Measurements from ENCODE around the gene CRYBG1. TPM values are rescaled to one million over a fixed set of nuclear protein-coding genes. Genes with fewer than 3 reads are reported as not detected.

Gene CRYBG1
- total and polyA plus RNA-seq, 2 donors (not counting 1 experiment from before 2014, with no cell fraction given) = 9.6 to 47.0 TPM

DNA sequence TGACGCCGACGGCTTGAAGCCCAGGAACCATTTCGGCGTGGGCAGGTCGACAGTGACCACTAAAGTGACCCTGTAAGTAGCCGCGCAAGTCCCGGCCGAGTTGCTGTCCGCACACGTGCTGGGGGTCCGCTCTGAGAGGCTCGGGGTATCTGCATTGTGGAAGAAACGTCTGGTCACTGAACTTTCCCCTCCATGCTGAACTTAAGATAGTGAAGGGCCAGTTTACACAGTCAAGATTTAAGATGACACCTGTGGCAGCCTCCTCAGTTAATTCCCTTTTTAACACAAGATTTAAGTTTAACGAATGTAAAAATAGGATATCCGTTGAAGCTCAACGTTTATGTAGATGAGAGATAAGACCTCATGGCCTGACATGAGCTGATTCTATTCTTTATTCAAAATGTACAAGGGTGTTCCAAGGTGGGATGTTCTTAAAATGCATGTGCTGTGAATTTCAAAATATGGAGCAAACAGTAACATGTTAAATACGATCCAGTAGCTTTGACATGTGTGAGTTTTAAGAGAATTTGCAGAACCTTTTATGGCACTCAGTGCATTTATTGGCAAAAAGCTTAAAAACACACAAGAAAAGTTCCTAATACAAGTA lies 152.6 kb downstream of the CRYBG1 start:
- Histone ChIP-seq H2AFZ (ENCODE audit: insufficient read depth, low read depth, low read length, poor library complexity, severe bottlenecking) (peak overlapping the region; percentile 96), H3K4me1 (ENCODE audit: control insufficient read depth in 2 of 2, insufficient read depth in 2 of 2, low read length in 2 of 2) (peaks cover 50% of the 10 kb centered on the region in 2 donors), H3K4me2 (replicated peaks; ENCODE audit: low read depth, low read length, poor library complexity, severe bottlenecking) (peak overlapping the region; percentile 96), H3K9ac (ENCODE audit: low read length) (peak overlapping the region; percentile 92), H3K4me3 (ENCODE audit: control extremely low read depth in 1 of 5, extremely low read depth in 1 of 5, insufficient read depth in 1 of 5, low read depth in 2 of 5, low read length in 4 of 5) (peak overlapping the region; percentile 84 to 96 (median 91)), H4K20me1 (ENCODE audit: control insufficient read depth, insufficient read depth, low read length, poor library complexity, severe bottlenecking) (peaks cover 15% of the 10 kb centered on the region), H3K36me3 (replicated peaks in 1 of 2; ENCODE audit: control extremely low read depth in 1 of 2, control insufficient read depth in 1 of 2, extremely low read depth in 1 of 2, insufficient read depth in 2 of 2, low read length in 1 of 2) (peaks cover 0 to 5% of the 10 kb centered on the region in 2 experiments), H3K9me3 (ENCODE audit: control extremely low read depth in 1 of 3, control insufficient read depth in 2 of 3, insufficient read depth in 1 of 3, low read length in 2 of 3) (no peaks in the 10 kb centered on the region), H3K27me3 (replicated peaks in 1 of 4; ENCODE audit: control extremely low read depth in 1 of 4, control insufficient read depth in 3 of 4, insufficient read depth in 4 of 4, low read length in 3 of 4) (no peaks in the 10 kb centered on the region), H3K27ac (ENCODE audit: low read length in 2 of 2) (peak overlapping the region; percentile 91 to 95), H3K79me2 (ENCODE audit: control insufficient read depth, insufficient read depth, low read length) (peaks cover 72% of the 10 kb centered on the region)
- H3K27ac Mint-ChIP-seq = peak overlapping the region; percentile 97
- DNase-seq (peak; percentile 54), ATAC-seq (ENCODE audit: low read depth) (no peak)
- H3K27me3 Mint-ChIP-seq = no peaks in the 10 kb centered on the region
- WGBS (ENCODE audit: insufficient coverage) = under 1% methylated on average over 16 of the region's 19 CpGs
- intact Hi-C loops (cut with micrococcal nuclease) = loop anchor here (1.0 to 5.0 kb wide), 8 partner anchors 7 to 516 kb away; partner anchors contain the start of genes MTRES1, QRSL1 and RTN4IP1
- peak overlapping the region; percentile 98 for H3K4me3 Mint-ChIP-seq
- CTCF ChIA-PET = interaction anchor here (0.6 to 7.0 kb wide), 15 partner anchors 8 to 466 kb away, joined by 3 to 156 read pairs (median 13); no protein-coding TSS in a partner anchor
- TF ChIP-seq, protein P1, sequence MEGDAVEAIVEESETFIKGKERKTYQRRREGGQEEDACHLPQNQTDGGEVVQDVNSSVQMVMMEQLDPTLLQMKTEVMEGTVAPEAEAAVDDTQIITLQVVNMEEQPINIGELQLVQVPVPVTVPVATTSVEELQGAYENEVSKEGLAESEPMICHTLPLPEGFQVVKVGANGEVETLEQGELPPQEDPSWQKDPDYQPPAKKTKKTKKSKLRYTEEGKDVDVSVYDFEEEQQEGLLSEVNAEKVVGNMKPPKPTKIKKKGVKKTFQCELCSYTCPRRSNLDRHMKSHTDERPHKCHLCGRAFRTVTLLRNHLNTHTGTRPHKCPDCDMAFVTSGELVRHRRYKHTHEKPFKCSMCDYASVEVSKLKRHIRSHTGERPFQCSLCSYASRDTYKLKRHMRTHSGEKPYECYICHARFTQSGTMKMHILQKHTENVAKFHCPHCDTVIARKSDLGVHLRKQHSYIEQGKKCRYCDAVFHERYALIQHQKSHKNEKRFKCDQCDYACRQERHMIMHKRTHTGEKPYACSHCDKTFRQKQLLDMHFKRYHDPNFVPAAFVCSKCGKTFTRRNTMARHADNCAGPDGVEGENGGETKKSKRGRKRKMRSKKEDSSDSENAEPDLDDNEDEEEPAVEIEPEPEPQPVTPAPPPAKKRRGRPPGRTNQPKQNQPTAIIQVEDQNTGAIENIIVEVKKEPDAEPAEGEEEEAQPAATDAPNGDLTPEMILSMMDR (IDR thresholded peaks at IDR 0.05) = no peak
- no peak for TF ChIP-seq EZH2 (IDR thresholded peaks at IDR 0.05; ENCODE audit: borderline replicate concordance, insufficient read depth, low read depth, low read length, poor library complexity, severe bottlenecking)
- peaks cover 61% of the 10 kb centered on the region for H3K4me1 Mint-ChIP-seq
- POLR2A ChIA-PET = interaction anchor here (1.0 to 2.5 kb wide), 5 partner anchors 8 to 34 kb away, joined by 3 to 29 read pairs (median 9); no protein-coding TSS in a partner anchor
- H3K9me3 Mint-ChIP-seq (ENCODE audit: insufficient read depth) = no peaks in the 10 kb centered on the region

All from B cell (primary cell).